NCI-H1930 (cell line): ENCODE data around the gene CAPN8.

Experiments
- DNase-seq, 2 experiments: peaks; one replicate each; lab custom pipeline; 2025; lab: John Stamatoyannopoulos, UW

CAPN8 gene

DNA sequence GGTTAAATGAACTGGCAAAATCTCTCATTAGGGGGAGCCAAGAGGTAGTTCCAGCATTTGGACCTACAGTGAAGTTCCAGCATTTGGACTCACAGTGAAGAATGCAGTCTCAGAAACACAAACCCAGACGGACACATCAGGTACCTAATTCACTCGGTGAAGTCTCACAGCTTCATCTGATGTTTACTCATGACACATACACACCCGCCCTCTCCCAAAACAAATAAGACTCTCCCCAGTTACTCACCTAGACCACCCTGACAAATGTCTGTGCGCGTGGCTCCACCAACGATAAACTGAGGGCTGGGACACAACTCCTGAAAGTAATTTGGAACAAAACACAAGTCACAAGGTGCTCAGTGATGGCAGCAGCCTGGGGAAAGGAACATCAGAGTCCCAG lies 11.4 kb downstream of the CAPN8 start:
- DNase-seq = no peak

DNA sequence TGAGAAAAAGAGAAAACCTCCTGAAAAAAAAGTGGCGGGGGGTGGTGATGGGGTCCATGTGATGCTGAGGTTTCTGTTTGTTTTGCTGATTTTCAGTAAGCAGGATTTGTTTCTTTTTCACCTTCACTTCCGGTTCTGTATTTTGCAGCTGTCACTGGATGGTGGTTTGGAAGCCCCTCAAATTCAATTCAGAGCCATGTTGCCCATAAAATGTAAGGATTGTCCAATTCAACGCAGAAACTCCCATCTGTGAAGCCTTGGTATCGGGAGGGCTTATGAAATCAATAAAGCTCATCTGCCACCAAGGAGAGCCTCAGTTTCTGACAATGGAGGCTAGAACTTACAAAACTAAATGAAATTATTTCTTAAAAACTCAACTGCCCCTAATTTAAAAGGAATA lies 12.1 kb downstream of the CAPN8 start:
- DNase-seq = no peak

DNA sequence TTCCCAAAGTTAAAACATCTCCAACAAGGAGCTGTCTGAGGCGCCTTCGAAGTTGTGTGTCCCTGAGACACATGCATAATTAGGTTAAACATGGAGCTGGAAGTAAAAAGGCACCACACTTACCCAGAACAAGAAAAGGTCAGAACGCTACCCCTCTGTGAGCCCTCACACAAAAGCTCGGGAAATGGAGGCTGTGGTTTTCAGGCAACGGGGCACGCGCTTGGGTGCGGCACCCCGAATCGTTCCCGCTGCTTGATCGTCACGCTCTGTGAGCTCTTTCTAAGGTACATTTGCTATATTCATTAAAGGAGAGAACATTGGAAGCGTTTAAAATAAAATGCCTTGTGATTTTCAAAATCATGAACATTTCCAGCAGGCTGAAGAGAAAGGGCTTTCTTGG lies 12.5 kb downstream of the CAPN8 start:
- no peak for DNase-seq

DNA sequence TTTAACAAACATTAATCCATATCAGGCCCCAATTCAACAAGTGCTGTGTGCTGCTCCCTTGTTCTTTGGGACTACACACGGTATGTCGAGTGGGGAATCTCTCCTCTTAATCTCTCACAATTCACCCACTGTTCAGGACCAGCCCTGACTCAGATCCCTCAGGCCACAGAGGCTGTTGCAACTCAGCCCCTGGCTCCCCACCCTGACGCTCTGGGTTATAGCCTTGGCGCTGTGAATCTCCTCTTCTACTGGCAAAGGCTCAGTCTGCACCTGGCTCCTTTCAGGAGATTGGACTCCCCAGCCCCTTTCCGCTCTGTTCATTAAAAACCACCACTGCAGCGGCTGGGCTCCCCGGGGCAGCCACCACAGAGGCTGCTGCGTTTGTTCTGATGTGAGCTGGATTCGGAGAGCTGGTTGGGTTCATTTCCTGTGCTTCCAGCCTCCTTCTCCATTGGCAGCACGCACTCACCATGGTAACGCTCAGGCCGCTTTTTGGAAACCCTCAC lies 13.0 kb downstream of the CAPN8 start:
- DNase-seq = no peak

DNA sequence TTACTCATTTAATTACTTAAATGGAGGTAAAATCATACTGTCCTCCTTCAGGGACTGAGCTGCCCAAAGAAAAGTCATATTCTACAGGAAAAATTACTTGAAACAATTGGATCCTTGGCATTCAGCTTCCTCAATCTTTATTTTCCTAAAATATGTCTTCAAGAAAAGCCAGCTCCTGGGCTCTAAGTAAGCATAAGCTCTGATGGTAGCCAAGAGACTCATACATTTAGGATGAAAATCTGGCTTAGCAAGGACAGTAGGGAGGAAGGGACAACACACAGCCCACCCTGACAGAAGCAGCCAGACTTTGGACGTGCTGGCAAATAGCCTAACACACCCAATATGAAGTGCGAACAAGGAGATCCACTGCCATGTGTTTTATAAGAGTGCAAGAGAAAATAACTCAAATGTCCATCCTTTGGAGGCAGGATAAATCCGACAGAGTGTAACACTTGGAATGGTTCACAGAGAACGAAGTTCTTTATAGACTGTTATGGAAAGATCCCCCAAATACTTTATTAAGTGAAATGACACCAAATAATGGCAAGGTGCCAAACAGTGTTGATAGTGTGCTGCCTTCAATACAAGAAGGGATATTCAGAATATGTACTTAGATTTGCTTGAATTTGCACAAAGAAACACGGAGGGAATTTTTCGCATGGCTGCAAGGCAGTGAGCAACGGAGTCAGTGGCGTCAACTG lies 14.1 kb downstream of the CAPN8 start:
- no peak for DNase-seq

- no peak for DNase-seq
These were observed 15.0 kb downstream of the CAPN8 start for GRCh38 chr1:223650465-223650864.

- no peak for DNase-seq
These were observed 16.3 kb downstream of the CAPN8 start for GRCh38 chr1:223649222-223649621.

DNA sequence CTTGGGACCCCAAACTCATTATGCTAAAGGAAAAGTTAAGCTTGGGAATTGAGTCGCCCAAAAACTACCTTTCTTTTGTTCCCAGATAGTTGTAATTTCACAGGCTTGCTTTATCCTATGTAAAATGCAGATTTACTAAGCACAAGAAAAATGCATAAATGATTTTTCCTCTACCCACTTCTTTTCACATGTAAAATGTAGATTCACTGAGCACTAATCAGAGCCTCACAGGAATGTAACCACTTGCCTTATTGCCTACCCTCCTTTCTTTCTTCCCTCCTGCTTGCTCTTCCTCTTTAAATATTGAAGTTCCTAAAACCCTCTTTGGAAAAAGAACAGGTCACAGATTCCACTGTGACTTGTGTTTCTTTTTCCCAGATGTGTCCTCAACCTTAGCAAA lies 18.3 kb downstream of the CAPN8 start:
- no peak for DNase-seq

DNA sequence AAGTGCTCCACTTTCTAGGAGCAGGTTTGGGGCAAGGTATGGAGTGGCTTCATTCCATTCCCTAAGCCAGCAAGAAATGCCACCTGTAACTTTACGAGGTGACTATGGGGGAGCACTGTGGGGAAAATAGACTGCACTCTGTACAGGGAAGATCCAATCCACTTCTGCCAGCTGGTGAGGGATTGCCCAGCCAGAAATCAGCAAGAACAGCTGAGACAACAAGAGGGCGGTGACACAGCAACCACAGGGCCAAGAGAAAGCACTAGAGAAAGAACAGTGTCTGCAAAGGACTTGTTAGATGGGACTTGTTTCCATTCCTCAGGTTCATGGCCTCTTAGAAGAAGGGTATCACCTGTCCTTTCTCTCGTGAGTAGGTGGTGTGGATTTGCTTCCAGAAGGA lies 19.6 kb downstream of the CAPN8 start:
- no peak for DNase-seq

DNA sequence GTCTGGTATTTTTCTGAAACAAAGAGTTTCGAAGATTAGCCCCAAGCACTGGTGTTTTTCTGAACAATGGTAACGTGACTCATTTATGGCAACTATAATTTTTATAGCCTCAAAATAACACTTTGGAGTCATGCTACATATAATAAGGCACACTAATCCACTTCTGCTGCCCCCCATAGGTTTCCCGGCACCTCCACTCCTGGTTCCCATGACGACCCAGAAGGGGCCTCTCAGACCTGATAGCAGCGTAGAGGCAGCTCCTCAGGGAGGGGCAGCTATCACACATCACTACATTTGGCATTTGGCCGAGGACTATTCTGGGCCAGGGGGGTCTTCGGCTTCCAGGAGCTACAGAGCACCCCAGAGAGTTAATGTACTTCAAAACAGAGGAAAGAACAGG lies 23.3 kb downstream of the CAPN8 start:
- DNase-seq = no peak

DNA sequence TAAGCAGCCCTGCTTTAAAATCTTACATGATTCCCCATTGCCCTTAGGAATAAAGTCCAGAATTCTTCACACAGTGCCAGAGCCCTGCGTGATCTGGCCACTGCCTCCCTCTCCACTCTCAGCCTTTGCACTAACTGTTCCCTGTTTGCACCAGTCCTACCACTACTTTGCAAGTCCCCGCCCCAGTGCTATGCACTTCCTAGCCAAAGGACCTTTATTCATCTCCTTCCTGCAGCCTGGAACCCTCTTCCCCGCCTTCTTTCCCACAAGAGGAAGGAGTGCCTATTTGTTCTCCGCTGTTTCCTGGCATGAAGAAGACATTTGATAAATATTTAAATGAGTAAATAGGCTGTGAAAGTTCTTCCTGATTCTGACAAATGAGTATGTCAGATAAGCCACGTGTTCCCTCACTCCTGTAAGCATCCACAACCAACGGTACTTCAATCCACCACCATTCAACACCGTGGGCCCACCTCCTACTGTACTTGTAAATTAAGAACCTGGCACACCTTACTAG lies 23.9 kb downstream of the CAPN8 start:
- DNase-seq = no peak

DNA sequence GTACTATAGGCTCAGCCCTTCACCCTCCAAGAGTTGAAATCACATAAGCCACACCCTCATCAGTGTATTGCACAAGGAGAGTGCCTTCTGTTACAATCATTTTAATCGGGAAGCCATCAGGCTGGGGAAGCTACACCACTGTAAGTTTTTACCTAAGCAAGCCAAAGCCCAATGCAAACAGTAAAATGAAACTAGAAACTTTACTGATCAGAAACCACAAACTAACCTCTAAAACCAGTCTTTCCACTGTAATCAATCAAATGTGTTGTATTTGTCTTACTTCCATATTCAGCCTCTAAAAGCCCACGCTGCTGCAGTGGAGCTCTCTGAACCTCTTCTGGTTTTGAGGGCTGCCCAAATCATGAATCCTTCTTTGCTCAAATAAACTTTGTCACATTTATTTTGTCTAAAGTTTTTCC lies 26.2 kb downstream of the CAPN8 start:
- no peak for DNase-seq

DNA sequence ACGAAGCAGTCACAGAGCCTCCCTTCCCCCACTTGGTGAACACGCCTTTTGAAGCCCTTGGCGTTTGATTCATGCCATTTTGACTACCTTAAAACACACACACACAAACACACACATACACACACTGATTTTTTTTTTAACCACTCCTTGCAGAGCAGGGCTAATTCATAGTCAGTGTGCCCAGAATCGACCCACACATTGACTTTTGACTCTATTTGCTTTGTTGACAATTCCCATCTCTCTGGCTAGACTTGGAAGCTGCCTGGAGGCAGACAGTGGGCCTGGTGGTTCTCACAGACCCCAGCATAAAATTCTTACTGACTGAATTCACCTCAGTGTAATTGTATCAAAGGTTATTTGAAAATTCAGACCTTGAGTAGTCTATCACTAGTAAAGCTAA lies 30.3 kb downstream of the CAPN8 start:
- DNase-seq = no peak

- DNase-seq = no peak
These were observed 31.1 kb downstream of the CAPN8 start for GRCh38 chr1:223634423-223634822.

DNA sequence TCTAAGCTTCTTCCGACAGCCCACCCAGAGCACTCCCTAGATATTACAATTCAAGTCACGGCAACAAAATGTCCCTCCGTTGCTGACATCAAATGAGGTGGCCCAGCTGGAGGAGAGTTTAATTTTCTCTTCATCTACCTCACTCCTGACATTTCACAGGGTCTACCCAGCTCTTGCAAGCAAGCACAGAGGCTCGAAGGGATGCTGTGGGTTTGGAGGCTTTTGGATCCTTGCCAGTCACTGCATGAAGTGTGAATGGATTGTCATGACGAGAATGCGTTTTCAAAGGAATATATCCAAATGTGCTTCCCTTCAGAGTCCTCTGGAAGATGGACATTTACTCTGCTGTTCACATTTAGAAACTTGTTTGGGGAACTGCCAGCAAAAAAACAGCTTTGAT lies 33.5 kb downstream of the CAPN8 start:
- no peak for DNase-seq

DNA sequence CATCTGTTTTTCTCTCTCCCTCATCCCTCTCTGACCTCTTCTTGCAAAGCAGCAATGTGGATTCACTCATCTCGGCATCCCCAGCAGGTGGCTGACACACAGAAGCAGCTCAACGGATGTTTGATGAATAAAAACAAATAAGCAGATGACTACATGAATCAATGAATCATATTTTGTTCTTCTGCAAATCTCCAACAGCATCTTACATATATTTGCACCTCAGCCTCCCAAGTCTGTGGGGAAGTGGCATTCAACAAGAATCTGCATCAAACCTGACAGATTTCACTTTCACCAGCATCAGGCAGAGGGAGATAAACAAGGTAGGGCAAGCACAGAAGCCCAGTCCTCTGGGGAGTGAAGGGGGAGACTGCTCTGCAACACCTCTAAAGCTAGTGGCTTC lies 34.0 kb downstream of the CAPN8 start:
- no peak for DNase-seq

DNA sequence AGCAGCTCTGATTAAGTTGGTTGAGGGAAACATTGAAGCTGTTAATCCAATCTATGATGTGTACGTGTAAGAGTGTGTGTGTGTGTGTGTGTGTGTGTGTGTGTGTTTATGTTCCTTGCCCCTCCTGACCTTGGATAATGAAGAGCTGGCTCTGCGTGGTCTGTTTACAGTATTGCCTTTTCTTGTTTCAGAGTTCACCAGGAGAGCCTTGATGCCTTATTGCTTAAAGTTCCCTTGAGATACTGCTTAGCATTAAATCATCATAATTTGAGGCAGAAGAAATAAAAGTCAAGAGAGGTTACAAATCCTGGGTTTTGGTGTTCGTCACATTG lies 36.4 kb downstream of the CAPN8 start:
- no peak for DNase-seq

GRCh38 chr1:223628233-223629125 lies 37.0 kb downstream of the CAPN8 start:
- peak; percentile 5 to 38 for DNase-seq

- DNase-seq = no peak
These were observed 43.2 kb downstream of the CAPN8 start for GRCh38 chr1:223622132-223622842.

GRCh38 chr1:223621312-223621734 lies 44.2 kb downstream of the CAPN8 start:
- DNase-seq = no peak

- no peak for DNase-seq
These were observed 45.1 kb downstream of the CAPN8 start for GRCh38 chr1:223620297-223620897.

- DNase-seq = no peak
These were observed 46.8 kb downstream of the CAPN8 start for GRCh38 chr1:223618680-223619079.
